ENCODE measurements around the gene MUC4.
"Not testable (repeated sequence)": the region's sequence is repeated elsewhere in the genome, so short reads cannot be mapped to it uniquely, and the experiment has no call there.

MUC4 gene

DNA sequence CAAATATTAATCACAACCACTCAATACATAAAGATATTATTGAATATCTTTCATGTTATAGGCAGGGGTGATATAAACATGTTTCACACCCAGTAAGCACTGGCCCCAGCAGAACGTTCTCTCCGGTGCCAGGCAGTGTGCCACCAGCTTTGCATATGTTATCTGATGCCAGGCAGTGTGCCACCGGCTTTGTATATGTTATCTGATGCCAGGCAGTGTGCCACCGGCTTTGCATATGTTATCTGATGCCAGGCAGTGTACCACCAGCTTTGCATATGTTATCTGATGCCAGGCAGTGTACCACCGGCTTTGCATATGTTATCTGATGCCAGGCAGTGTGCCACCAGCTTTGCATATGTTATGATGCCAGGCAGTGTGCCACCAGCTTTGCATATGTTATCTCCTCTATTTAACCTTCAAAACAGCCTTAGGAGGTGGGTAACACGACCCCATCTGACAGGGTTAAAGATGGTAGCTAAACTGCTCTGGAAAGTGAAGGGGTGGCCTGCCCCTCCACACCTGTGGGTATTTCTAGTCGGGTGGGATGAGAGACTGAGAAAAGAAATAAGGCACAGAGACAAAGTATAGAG, 84.0 kb downstream of the MUC4 start:
- Histone ChIP-seq H3K79me2 (ENCODE audit: insufficient read depth, low read length) (no peaks in the 10 kb centered on the region), H3K4me2 (ENCODE audit: low read depth, low read length, poor library complexity, severe bottlenecking) (peak overlapping the region; percentile 28), H3F3A (ENCODE audit: insufficient read depth) (peaks cover 11% of the 10 kb centered on the region; the same call in 1 of the 2 replicates), H3K9me3 (ENCODE audit: insufficient read depth, low read length) (no peaks in the 10 kb centered on the region), H3K36me3 (ENCODE audit: low read length) (no peaks in the 10 kb centered on the region), H2AFZ (ENCODE audit: low read depth, low read length, severe bottlenecking) (no peak overlapping the region), H3K4me3 (ENCODE audit: insufficient read depth, low read length, poor library complexity, severe bottlenecking) (no peak overlapping the region), H3K27ac (ENCODE audit: low read depth, low read length) (peak overlapping the region; percentile 49), H4K20me1 (ENCODE audit: low read depth, low read length) (no peaks in the 10 kb centered on the region), H3K27me3 (ENCODE audit: low read length) (no peaks in the 10 kb centered on the region), H3K9ac (ENCODE audit: low read length) (no peak overlapping the region), H3K9me2 (replicated peaks; ENCODE audit: insufficient read depth, low read length) (no peaks in the 10 kb centered on the region)
- no peak for TF ChIP-seq EZH2phosphoT487 (conservative IDR thresholded peaks at IDR 0.05; ENCODE audit: low read length)
- TF ChIP-seq, protein P1, sequence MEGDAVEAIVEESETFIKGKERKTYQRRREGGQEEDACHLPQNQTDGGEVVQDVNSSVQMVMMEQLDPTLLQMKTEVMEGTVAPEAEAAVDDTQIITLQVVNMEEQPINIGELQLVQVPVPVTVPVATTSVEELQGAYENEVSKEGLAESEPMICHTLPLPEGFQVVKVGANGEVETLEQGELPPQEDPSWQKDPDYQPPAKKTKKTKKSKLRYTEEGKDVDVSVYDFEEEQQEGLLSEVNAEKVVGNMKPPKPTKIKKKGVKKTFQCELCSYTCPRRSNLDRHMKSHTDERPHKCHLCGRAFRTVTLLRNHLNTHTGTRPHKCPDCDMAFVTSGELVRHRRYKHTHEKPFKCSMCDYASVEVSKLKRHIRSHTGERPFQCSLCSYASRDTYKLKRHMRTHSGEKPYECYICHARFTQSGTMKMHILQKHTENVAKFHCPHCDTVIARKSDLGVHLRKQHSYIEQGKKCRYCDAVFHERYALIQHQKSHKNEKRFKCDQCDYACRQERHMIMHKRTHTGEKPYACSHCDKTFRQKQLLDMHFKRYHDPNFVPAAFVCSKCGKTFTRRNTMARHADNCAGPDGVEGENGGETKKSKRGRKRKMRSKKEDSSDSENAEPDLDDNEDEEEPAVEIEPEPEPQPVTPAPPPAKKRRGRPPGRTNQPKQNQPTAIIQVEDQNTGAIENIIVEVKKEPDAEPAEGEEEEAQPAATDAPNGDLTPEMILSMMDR (IDR thresholded peaks at IDR 0.05; ENCODE audit: insufficient read depth, low read length, poor library complexity, severe bottlenecking): no peak

DNA sequence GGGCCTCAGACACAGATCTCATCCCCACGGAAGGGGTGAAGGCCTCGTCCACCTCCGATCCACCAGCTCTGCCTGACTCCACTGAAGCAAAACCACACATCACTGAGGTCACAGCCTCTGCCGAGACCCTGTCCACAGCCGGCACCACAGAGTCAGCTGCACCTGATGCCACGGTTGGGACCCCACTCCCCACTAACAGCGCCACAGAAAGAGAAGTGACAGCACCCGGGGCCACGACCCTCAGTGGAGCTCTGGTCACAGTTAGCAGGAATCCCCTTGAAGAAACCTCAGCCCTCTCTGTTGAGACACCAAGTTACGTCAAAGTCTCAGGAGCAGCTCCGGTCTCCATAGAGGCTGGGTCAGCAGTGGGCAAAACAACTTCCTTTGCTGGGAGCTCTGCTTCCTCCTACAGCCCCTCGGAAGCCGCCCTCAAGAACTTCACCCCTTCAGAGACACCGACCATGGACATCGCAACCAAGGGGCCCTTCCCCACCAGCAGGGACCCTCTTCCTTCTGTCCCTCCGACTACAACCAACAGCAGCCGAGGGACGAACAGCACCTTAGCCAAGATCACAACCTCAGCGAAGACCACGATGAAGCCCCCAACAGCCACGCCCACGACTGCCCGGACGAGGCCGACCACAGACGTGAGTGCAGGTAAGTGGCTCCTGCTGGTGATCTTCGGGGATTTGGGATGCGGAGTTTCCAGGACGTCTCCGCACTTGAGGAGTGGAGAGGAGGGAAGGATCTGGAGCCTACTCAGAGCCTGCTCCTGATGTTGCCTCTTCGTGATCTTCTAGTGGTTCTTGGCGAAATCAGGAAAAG, 85.6 kb downstream of the MUC4 start:
- H3K9ac ChIP-seq (ENCODE audit: low read length): not testable (repeated sequence)

DNA sequence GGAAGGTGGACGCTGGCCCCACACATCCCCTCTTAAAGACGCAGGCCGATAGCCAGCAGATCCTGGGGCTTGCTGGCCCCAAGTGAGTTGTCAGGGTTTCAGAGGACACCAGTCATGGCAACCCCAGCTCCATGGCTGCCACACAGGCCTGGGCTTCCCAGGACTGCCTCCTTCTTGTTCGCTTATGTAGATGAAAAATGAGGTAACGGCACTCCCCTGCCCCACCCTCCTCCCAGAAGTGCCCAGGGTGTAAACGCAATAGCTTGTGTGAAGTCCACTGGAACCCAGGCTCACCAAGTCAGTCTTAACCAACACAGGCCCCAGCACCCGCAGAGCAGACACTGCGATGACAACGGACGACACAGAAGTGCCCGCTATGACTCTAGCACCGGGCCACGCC, 87.4 kb downstream of the MUC4 start:
- H3K27me3 ChIP-seq (ENCODE audit: low read length); H3K79me2 ChIP-seq (ENCODE audit: insufficient read depth, low read length); H4K20me1 ChIP-seq (ENCODE audit: low read depth, low read length); H3K27ac ChIP-seq (ENCODE audit: low read depth, low read length); H3K9me3 ChIP-seq (ENCODE audit: insufficient read depth, low read length); H3K9ac ChIP-seq (ENCODE audit: low read length); H3K36me3 ChIP-seq (ENCODE audit: low read length); H3K4me2 ChIP-seq (ENCODE audit: low read depth, low read length, poor library complexity, severe bottlenecking); H3K9me2 ChIP-seq (replicated peaks; ENCODE audit: insufficient read depth, low read length); H2AFZ ChIP-seq (ENCODE audit: low read depth, low read length, severe bottlenecking); H3K4me3 ChIP-seq (ENCODE audit: insufficient read depth, low read length, poor library complexity, severe bottlenecking): not testable (repeated sequence)
- H3F3A ChIP-seq (ENCODE audit: insufficient read depth): peaks cover 11% of the 10 kb centered on the region; the same call in 1 of the 2 replicates

More for the DNA sequence above, 85.6 kb downstream of the MUC4 start:
- not testable (repeated sequence) for H3K36me3 ChIP-seq (ENCODE audit: low read length); H2AFZ ChIP-seq (ENCODE audit: low read depth, low read length, severe bottlenecking); H3K9me2 ChIP-seq (replicated peaks; ENCODE audit: insufficient read depth, low read length); H3K9me3 ChIP-seq (ENCODE audit: insufficient read depth, low read length); H3K4me2 ChIP-seq (ENCODE audit: low read depth, low read length, poor library complexity, severe bottlenecking); H3K79me2 ChIP-seq (ENCODE audit: insufficient read depth, low read length); H3K4me3 ChIP-seq (ENCODE audit: insufficient read depth, low read length, poor library complexity, severe bottlenecking); H3K27me3 ChIP-seq (ENCODE audit: low read length); H4K20me1 ChIP-seq (ENCODE audit: low read depth, low read length); H3K27ac ChIP-seq (ENCODE audit: low read depth, low read length)
- peaks cover 11% of the 10 kb centered on the region; the same call in 1 of the 2 replicates for H3F3A ChIP-seq (ENCODE audit: insufficient read depth)

DNA sequence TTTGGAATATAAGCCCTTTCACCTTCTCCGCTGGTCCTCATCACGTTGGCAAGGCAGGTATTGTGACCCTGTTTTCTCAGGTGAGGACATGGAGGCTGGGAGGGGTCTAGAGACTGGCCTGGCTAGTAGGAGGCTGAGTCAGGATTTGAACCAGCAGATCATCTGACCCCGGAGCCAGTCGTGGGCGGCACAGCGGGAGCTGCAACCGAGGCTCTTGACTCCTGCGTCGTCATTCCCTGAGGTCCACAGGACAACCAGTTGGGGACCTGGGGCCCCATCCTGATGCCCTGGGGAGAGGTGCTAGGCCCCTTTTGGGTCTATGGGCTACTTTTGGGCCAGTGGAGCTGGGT, 88.8 kb downstream of the MUC4 start:
- H2AFZ ChIP-seq (ENCODE audit: low read depth, low read length, severe bottlenecking); H3K4me3 ChIP-seq (ENCODE audit: insufficient read depth, low read length, poor library complexity, severe bottlenecking); H3K9me3 ChIP-seq (ENCODE audit: insufficient read depth, low read length); H3F3A ChIP-seq (ENCODE audit: insufficient read depth); H3K9me2 ChIP-seq (replicated peaks; ENCODE audit: insufficient read depth, low read length); H3K79me2 ChIP-seq (ENCODE audit: insufficient read depth, low read length); H3K27me3 ChIP-seq (ENCODE audit: low read length); H4K20me1 ChIP-seq (ENCODE audit: low read depth, low read length); H3K36me3 ChIP-seq (ENCODE audit: low read length): not testable (repeated sequence)
- H3K27ac ChIP-seq (ENCODE audit: low read depth, low read length): peak overlapping the region; percentile 32
- peak overlapping the region; percentile 40 for H3K4me2 ChIP-seq (ENCODE audit: low read depth, low read length, poor library complexity, severe bottlenecking)
- H3K9ac ChIP-seq (ENCODE audit: low read length): 0 out of 2 replicates have a peak overlapping the region, but pooled peaks have one; percentile 31

DNA sequence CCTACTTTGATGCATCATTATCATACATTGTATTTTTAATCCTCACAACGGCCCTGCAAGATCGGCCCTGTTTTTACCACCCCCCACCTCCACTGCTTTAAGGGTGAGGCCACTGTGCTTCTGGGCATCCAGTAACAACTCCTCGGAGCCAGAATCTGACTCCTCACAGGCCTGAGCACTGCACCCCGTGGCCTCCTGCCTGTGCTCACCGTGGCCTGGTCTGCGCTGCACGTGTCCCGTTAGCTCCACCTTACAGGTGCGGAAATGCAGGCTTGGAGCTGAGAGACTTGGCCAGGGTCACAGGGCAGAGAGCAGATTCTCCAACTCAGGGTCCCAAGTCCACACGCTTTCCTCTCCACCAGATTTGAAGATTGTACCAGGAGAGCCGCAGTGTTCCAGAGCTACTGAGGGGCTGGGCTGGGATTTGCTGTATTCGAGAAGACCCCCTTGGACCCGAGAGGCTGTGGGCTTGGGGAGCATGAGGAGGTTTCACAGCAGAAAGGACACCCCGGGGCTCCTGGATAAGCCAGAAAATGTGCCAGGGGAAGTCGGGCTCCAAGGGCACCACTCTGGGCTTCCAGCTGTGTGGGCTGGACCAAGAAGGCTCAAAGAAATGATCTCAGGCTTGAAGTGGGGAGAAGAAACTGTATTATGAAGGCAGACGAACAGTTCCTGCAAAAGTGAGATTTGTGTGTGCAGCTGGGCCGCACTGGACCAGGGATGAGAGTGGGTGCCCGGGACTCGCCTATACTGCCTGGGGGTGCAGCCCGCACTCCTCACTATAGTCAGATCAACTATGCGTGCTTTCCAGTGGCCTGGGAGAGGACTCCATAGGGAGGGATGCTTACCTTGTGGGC, 89.4 kb downstream of the MUC4 start:
- H3K9me2 ChIP-seq (replicated peaks; ENCODE audit: insufficient read depth, low read length); H3K4me3 ChIP-seq (ENCODE audit: insufficient read depth, low read length, poor library complexity, severe bottlenecking); H3K36me3 ChIP-seq (ENCODE audit: low read length); H3K9me3 ChIP-seq (ENCODE audit: insufficient read depth, low read length); H3K27me3 ChIP-seq (ENCODE audit: low read length); H4K20me1 ChIP-seq (ENCODE audit: low read depth, low read length); H3F3A ChIP-seq (ENCODE audit: insufficient read depth); H3K79me2 ChIP-seq (ENCODE audit: insufficient read depth, low read length); H2AFZ ChIP-seq (ENCODE audit: low read depth, low read length, severe bottlenecking): not testable (repeated sequence)
- peak overlapping the region; percentile 32 for H3K27ac ChIP-seq (ENCODE audit: low read depth, low read length)
- peak overlapping the region; percentile 40 for H3K4me2 ChIP-seq (ENCODE audit: low read depth, low read length, poor library complexity, severe bottlenecking)
- H3K9ac ChIP-seq (ENCODE audit: low read length): 0 out of 2 replicates have a peak overlapping the region, but pooled peaks have one; percentile 31

DNA sequence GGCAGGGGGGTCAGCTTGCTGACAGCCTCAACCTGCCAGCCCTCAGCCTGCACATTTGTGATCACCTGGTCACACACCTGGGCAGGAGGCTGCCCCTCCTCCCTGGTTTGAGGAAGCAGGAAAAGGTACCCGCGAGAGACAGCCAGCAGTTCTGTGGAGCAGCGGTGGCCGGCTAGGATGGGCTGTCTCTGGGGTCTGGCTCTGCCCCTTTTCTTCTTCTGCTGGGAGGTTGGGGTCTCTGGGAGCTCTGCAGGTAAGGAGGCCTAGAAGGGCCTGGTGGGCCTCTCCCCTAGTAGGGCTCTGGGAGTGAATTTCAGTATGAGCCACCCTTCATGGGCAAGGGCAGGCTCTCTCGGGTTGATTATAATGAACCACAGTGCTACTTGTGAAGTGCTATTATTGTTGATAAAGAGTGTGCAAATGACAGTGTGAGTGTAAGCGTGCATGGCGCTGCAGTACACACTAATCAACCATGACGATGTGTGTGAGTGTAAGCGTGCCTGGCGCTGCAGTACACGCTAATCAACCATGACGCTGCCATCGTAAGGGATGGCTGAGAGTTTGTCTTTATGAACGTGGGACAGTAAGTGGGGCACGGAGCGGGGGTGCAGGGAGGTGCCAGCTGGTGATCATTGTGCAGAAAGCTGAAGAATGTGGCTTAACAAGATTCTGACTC, 90.8 kb downstream of the MUC4 start, which contains the start of gene MUC20:
Gene MUC20 (plus strand): TSS at position 148 of the 676 bp plus-strand sequence. CDS start 30 bp downstream, at position 178.
- not testable (repeated sequence) for H4K20me1 ChIP-seq (ENCODE audit: low read depth, low read length); H3K27me3 ChIP-seq (ENCODE audit: low read length); H3K9me2 ChIP-seq (replicated peaks; ENCODE audit: insufficient read depth, low read length); H2AFZ ChIP-seq (ENCODE audit: low read depth, low read length, severe bottlenecking); H3K4me3 ChIP-seq (ENCODE audit: insufficient read depth, low read length, poor library complexity, severe bottlenecking); H3F3A ChIP-seq (ENCODE audit: insufficient read depth); H3K79me2 ChIP-seq (ENCODE audit: insufficient read depth, low read length); H3K36me3 ChIP-seq (ENCODE audit: low read length)
- H3K9me3 ChIP-seq (ENCODE audit: insufficient read depth, low read length): peaks cover 13% of the 10 kb centered on the region; the same call in 1 of the 2 replicates
- H3K9ac ChIP-seq (ENCODE audit: low read length): peak within 1 kb of the TSS; percentile 31; the same call in 1 of the 2 replicates
- peak within 1 kb of the TSS; percentile 25 for H3K4me2 ChIP-seq (ENCODE audit: low read depth, low read length, poor library complexity, severe bottlenecking)
- peak within 1 kb of the TSS; percentile 40 for H3K27ac ChIP-seq (ENCODE audit: low read depth, low read length)

All from SU-DHL-6 (cell line).